H9 (cell line): ENCODE data around the gene LYRM1. TPM values are rescaled to one million over a fixed set of nuclear protein-coding genes. Genes with fewer than 3 reads are reported as not detected.
"Not testable (repeated sequence)": the region's sequence is repeated elsewhere in the genome, so short reads cannot be mapped to it uniquely, and the experiment has no call there.

Experiments
- DNase-seq: peaks from one replicate; pipeline ENCODE4 v3.0.0-alpha.2; 2017
- H2AFZ ChIP-seq: one replicate; pipeline ENCODE4 v1.6.1; 2013; ENCODE audit warnings: mild to moderate bottlenecking, low read length, control low read depth, moderate library complexity
- H2AK5ac ChIP-seq: 2 replicates; pipeline ENCODE4 v1.6.1; 2013; ENCODE audit warnings: low read length, control low read depth, mixed read lengths; ENCODE audit not compliant: insufficient read length
- H2BK120ac ChIP-seq: one replicate; pipeline ENCODE4 v1.6.1; 2013; ENCODE audit warnings: low read depth, mild to moderate bottlenecking, low read length, control low read depth, inconsistent platforms; ENCODE audit not compliant: poor library complexity, severe bottlenecking
- H2BK12ac ChIP-seq: 2 replicates; pipeline ENCODE4 v1.6.1; 2013; ENCODE audit warnings: low read length, control low read depth, mixed read lengths, low read depth; ENCODE audit not compliant: insufficient read length
- H2BK15ac ChIP-seq: 2 replicates; pipeline ENCODE4 v1.6.1; 2013; ENCODE audit warnings: low read depth, low read length, control low read depth
- H2BK20ac ChIP-seq: one replicate; pipeline ENCODE4 v1.6.1; 2013; ENCODE audit warnings: low read depth, mild to moderate bottlenecking, low read length, control low read depth, inconsistent platforms; ENCODE audit not compliant: poor library complexity, severe bottlenecking
- H2BK5ac ChIP-seq: 2 replicates; pipeline ENCODE4 v1.6.1; 2013; ENCODE audit warnings: low read length, control low read depth, mixed read lengths; ENCODE audit not compliant: insufficient read length
- H3K14ac ChIP-seq: 2 replicates; pipeline ENCODE4 v1.6.1; 2013; ENCODE audit warnings: low read length, control low read depth; ENCODE audit not compliant: insufficient read depth
- H3K18ac ChIP-seq: 2 replicates; pipeline ENCODE4 v1.6.1; 2013; ENCODE audit warnings: low read depth, mild to moderate bottlenecking, mixed read lengths, low read length, control low read depth; ENCODE audit not compliant: insufficient read length
- H3K23ac ChIP-seq: 2 replicates; pipeline ENCODE4 v1.6.1; 2013; ENCODE audit warnings: low read length, control low read depth, mixed read lengths, low read depth; ENCODE audit not compliant: insufficient read length
- H3K23me2 ChIP-seq: 2 replicates; pipeline ENCODE4 v1.6.1; 2013; ENCODE audit warnings: low read depth, mild to moderate bottlenecking, mixed read lengths, low read length, control low read depth; ENCODE audit not compliant: insufficient read length, poor library complexity, severe bottlenecking
- H3K27ac ChIP-seq: 2 replicates; pipeline ENCODE4 v1.5.1; 2013; ENCODE audit warnings: low read length, control low read depth, mixed read lengths, low read depth; ENCODE audit not compliant: insufficient read length
- H3K27me3 ChIP-seq: 2 replicates; pipeline ENCODE4 v1.6.1; 2013; ENCODE audit warnings: low read length, control low read depth, inconsistent platforms; ENCODE audit not compliant: insufficient read depth
- H3K4ac ChIP-seq: 2 replicates; pipeline ENCODE4 v1.6.1; 2013; ENCODE audit warnings: low read depth, mild to moderate bottlenecking, control low read depth, inconsistent platforms, low read length, moderate library complexity
- H3K4me1 ChIP-seq: 2 replicates; pipeline ENCODE4 v1.6.1; 2013; ENCODE audit warnings: low read length, control low read depth, inconsistent platforms; ENCODE audit not compliant: insufficient read depth
- H3K4me2 ChIP-seq: 2 replicates; pipeline ENCODE4 v1.6.1; 2013; ENCODE audit warnings: low read length, control low read depth, mixed read lengths; ENCODE audit not compliant: insufficient read length, insufficient read depth
- H3K56ac ChIP-seq: 2 replicates; pipeline ENCODE4 v1.6.1; 2013; ENCODE audit warnings: low read depth, mild to moderate bottlenecking, mixed read lengths, low read length, control low read depth; ENCODE audit not compliant: insufficient read length
- H3K79me1 ChIP-seq: 2 replicates; pipeline ENCODE4 v1.6.1; 2013; ENCODE audit warnings: low read depth, mild to moderate bottlenecking, moderate library complexity, low read length, control low read depth, inconsistent platforms; ENCODE audit not compliant: insufficient read depth, poor library complexity, severe bottlenecking
- H3K79me2 ChIP-seq: 2 replicates; pipeline ENCODE4 v1.6.1; 2013; ENCODE audit warnings: low read length, control low read depth, inconsistent platforms; ENCODE audit not compliant: insufficient read depth
- H3K9ac ChIP-seq: 2 replicates; pipeline ENCODE4 v1.6.1; 2013; ENCODE audit warnings: low read length, control low read depth, mixed read lengths; ENCODE audit not compliant: insufficient read length; ENCODE audit errors: extremely low read depth
- H3K9me3 ChIP-seq: one replicate; pipeline ENCODE4 v1.6.1; 2013; ENCODE audit warnings: low read depth, low read length, inconsistent platforms; ENCODE audit not compliant: control insufficient read depth
- H3T11ph ChIP-seq: one replicate; pipeline ENCODE4 v1.6.1; 2013; ENCODE audit warnings: mild to moderate bottlenecking, low read length, control low read depth, inconsistent platforms
- H4K20me1 ChIP-seq: one replicate; pipeline ENCODE4 v1.6.1; 2013; ENCODE audit not compliant: control insufficient read depth, insufficient read length, insufficient read depth
- H4K5ac ChIP-seq: 2 replicates; pipeline ENCODE4 v1.6.1; 2013; ENCODE audit warnings: low read depth, mild to moderate bottlenecking, mixed read lengths, low read length, control low read depth; ENCODE audit not compliant: insufficient read length
- H4K8ac ChIP-seq: replicated peaks from 2 replicates; pipeline ENCODE4 v1.6.1; 2013; ENCODE audit warnings: low read length, control low read depth, mixed read lengths, low read depth; ENCODE audit not compliant: insufficient read length
- H4K91ac ChIP-seq: 2 replicates; pipeline ENCODE4 v1.6.1; 2013; ENCODE audit warnings: low read depth, mild to moderate bottlenecking, moderate library complexity, mixed read lengths, low read length, control low read depth; ENCODE audit not compliant: insufficient read length
- H3K27ac Mint-ChIP-seq, 3 experiments: 2 replicates in 2 of 3; 3 replicates in 1 of 3; pipeline ENCODE4 v1.8.0; 2020 to 2021; ENCODE audit warnings: mixed read lengths in 3 of 3, mild to moderate bottlenecking in 1 of 3, moderate library complexity in 1 of 3
- H3K27me3 Mint-ChIP-seq: 2 replicates; pipeline ENCODE4 v1.8.0; 2021; ENCODE audit warnings: low read depth, mild to moderate bottlenecking, moderate library complexity, mixed read lengths
- H3K36me3 Mint-ChIP-seq, 3 experiments: 2 replicates in 2 of 3; 3 replicates in 1 of 3; pipeline ENCODE4 v1.8.0; 2020 to 2021; ENCODE audit warnings: low read depth in 3 of 3, mixed read lengths in 3 of 3; ENCODE audit not compliant: insufficient read depth in 1 of 3
- H3K4me1 Mint-ChIP-seq, 2 experiments: 2 replicates each; pipeline ENCODE4 v1.8.0; 2020; ENCODE audit warnings: mixed read lengths in 2 of 2
- H3K4me3 Mint-ChIP-seq, 2 experiments: 2 replicates in 1 of 2; 3 replicates in 1 of 2; pipeline ENCODE4 v1.8.0; 2020 to 2021; ENCODE audit warnings: mild to moderate bottlenecking in 2 of 2, mixed read lengths in 2 of 2, moderate library complexity in 1 of 2
- H3K9me3 Mint-ChIP-seq, 2 experiments: 2 replicates in 1 of 2; 3 replicates in 1 of 2; pipeline ENCODE4 v1.8.0; 2020; ENCODE audit warnings: mild to moderate bottlenecking in 2 of 2, mixed read lengths in 2 of 2, moderate library complexity in 1 of 2
- CTCF ChIP-seq: fragments of 200-600 bp; sonication (generic); conservative IDR thresholded peaks from 3 replicates; pipeline ENCODE4 v1.8.0; 2021; ENCODE audit warnings: antibody characterized with exemption, mild to moderate bottlenecking
- WGBS: extraction: QIAGEN DNeasy Blood & Tissue Kit; methylation state at CpG from one replicate; pipeline ENCODE4 v1.1.7; 2013; ENCODE audit warnings: missing lambda C conversion rate, low lambda C conversion rate, mixed read lengths; ENCODE audit not compliant: insufficient read length; ENCODE audit errors: extremely low coverage; 5-methylcytosine and 5-hydroxymethylcytosine counted together
- total RNA-seq: library from RNA; stranded (reverse); gene quantifications from 2 replicates; pipeline ENCODE4 v1.2.1, GENCODE V29; 2021

The LYRM1 gene
- total RNA-seq, 1 experiment from 2014 or later = 9.6 TPM

DNA sequence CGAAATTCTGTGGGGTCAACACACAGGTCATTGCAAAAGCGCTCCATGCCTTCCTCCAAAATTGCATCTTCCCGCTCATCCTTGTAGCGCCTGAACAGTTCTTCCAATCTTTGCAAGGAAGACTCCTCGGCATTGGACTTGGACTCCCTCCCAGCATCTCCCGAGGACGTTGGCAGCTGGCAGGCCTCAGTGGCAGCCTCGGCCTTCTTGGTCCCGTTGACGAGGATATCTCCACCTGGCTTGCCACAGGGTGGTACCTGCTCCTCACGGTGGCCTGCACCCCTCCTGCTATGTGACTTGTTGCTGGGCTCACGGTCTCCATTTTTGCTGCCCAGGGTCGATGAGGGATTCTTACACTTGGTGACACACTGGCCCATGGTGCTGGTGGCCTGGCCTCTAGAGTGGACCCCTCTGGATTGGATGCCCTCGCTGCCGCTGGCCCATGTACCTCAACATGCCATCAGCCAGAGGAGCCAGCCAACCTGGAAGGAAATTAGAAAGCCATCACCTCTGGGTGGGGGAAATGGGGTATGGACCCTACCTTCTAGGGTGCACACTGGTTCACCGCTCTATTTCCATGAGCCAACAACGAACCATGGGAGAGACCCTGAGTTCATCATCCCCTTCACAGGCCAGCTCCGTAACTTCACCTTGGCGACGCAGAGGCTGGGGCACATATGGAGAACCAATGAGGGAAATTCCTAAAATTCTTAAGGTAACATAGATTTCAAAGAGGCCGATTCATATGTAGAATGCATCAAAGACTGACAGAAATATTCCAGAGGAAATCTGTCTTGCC lies 38.2 kb upstream of the LYRM1 start:
- Histone ChIP-seq H3K79me2 (peaks cover 2% of the 10 kb centered on the region; the same call in 1 of the 2 replicates), H3K4me2 (no peak overlapping the region)
- WGBS = no CpG with 5 or more reads among the region's 21 CpGs

DNA sequence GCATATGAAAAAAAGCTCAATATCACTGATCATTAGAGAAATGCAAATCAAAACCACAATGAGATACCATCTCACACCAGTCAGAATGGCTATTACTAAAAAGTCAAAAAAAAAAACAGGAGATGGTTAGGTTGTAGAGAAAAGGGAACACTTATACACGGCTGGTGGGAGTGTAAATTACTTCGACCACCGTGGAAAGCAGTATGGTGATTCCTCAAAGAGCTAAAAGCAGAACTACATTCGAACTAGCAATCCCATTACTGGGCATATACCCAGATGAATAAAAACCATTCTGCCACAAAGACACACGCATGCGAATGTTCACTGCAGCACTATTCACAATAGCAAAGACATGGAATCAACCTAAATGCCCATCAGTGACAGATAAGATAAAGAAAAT lies 36.2 kb upstream of the LYRM1 start:
- not testable (repeated sequence) for H3K27me3 ChIP-seq, H3K9me3 ChIP-seq, H3K4ac ChIP-seq, H4K5ac ChIP-seq, H3K27ac ChIP-seq, H3K23me2 ChIP-seq, H3K27me3 Mint-ChIP-seq, H3K14ac ChIP-seq, H2AFZ ChIP-seq, H3K79me1 ChIP-seq, H4K91ac ChIP-seq, H3K9me3 Mint-ChIP-seq, H3K18ac ChIP-seq, H3T11ph ChIP-seq, H2BK15ac ChIP-seq, H3K4me2 ChIP-seq, H3K79me2 ChIP-seq, H2BK12ac ChIP-seq, H3K56ac ChIP-seq, H3K23ac ChIP-seq, H3K4me3 Mint-ChIP-seq, H2AK5ac ChIP-seq, H2BK120ac ChIP-seq, H2BK20ac ChIP-seq, H4K8ac ChIP-seq, H3K4me1 ChIP-seq, DNase-seq, H3K27ac Mint-ChIP-seq, H2BK5ac ChIP-seq, H3K9ac ChIP-seq, H4K20me1 ChIP-seq
- Mint-ChIP-seq H3K36me3 (peaks cover 10 to 26% (median 25%) of the 10 kb centered on the region in 3 experiments), H3K4me1 (peaks cover 36 to 42% of the 10 kb centered on the region in 2 experiments)
- no CpG with 5 or more reads among the region's 6 CpGs for WGBS

More for the DNA sequence above, 38.2 kb upstream of the LYRM1 start:
- H3K23me2 ChIP-seq = no peaks in the 10 kb centered on the region
- no peaks in the 10 kb centered on the region for H3K9me3 ChIP-seq
- no peak overlapping the region for H2AK5ac ChIP-seq
- Mint-ChIP-seq H3K27ac (peak overlapping the region in 1 of 3 experiments; percentile 70; a peak in 1 of 7 replicates), H3K9me3 (no peaks in the 10 kb centered on the region), H3K27me3 (no peaks in the 10 kb centered on the region), H3K36me3 (peaks cover 10 to 26% (median 25%) of the 10 kb centered on the region in 3 experiments), H3K4me3 (no peak overlapping the region), H3K4me1 (peaks cover 39 to 49% of the 10 kb centered on the region in 2 experiments)
- H4K5ac ChIP-seq = no peak overlapping the region
- H3K4ac ChIP-seq = no peak overlapping the region
- H2BK12ac ChIP-seq = no peak overlapping the region
- no peak overlapping the region for H3K23ac ChIP-seq
- H3K18ac ChIP-seq = no peak overlapping the region
- no peak overlapping the region for H4K91ac ChIP-seq
- no peak overlapping the region for H2BK15ac ChIP-seq
- H3K14ac ChIP-seq = no peak overlapping the region
- no peak overlapping the region for H2BK120ac ChIP-seq
- no peak overlapping the region for H3K56ac ChIP-seq
- no peak for TF ChIP-seq CTCF
- H2BK20ac ChIP-seq = no peak overlapping the region
- H3K79me1 ChIP-seq = peaks cover 9% of the 10 kb centered on the region
- no peaks in the 10 kb centered on the region for H3K27me3 ChIP-seq
- H2AFZ ChIP-seq = no peak overlapping the region
- H3T11ph ChIP-seq = no peak overlapping the region
- H4K8ac ChIP-seq = no peak overlapping the region
- DNase-seq = no peak
- no peaks in the 10 kb centered on the region for H4K20me1 ChIP-seq
- H3K9ac ChIP-seq = no peak overlapping the region
- peaks cover 3% of the 10 kb centered on the region; the same call in 1 of the 2 replicates for H3K4me1 ChIP-seq
- no peak overlapping the region for H3K27ac ChIP-seq
- no peak overlapping the region for H2BK5ac ChIP-seq
